ENCODE data around the gene TMEM30B.

The TMEM30B gene

DNA sequence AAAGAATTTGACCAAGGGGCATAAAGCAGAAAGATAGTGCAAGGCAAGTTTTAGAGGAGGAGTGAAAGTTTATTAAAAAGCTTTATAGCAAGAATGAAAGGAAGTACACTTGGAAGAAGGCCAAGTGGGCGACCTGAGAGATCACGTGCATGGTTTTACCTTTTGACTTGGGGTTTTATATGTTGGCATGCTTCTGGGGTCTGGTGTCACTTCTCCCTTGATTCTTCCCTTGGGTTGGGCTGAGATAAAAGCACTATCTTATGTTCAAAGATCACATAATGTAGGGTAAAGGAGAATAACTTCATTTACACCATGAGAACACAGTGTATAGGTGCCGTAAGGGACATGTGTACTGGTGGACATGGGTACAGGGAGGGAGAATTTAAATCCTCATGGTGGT, 17.7 kb upstream of the TMEM30B start:
- no peaks in the 10 kb centered on the region for H3K79me2 ChIP-seq (ENCODE audit: insufficient read depth, low read length)
- H3K27me3 ChIP-seq (ENCODE audit: insufficient read depth, low read length) = no peaks in the 10 kb centered on the region
- H3K27ac ChIP-seq (ENCODE audit: low read depth, low read length, poor library complexity, severe bottlenecking) = no peak overlapping the region

DNA sequence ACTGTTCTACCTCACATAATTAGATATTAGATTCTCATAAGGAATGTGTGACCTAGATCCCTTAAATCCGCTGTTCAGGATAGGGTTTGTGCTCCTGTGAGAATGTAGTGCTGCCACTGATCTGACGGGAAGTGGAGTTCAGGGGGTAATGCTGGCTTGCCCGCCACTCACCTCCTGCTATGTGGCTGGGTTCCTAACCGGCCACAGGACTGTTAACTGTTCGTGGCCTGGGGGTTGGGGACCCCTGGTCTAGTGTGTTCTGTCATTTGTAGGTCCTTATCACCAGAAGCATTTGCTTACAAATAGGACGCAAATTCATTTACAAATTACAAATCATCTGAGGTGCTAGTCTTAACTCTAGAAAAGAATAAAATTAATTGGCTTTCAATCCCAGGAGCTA, 16.4 kb upstream of the TMEM30B start:
- Histone ChIP-seq H3K9me2 (ENCODE audit: low read depth, low read length) (no peaks in the 10 kb centered on the region), H3K4me1 (ENCODE audit: insufficient read depth, low read length, severe bottlenecking) (no peaks in the 10 kb centered on the region), H3K9me3 (ENCODE audit: low read length) (no peaks in the 10 kb centered on the region), H3K79me2 (ENCODE audit: insufficient read depth, low read length) (no peaks in the 10 kb centered on the region), H2AFZ (ENCODE audit: low read length) (no peak overlapping the region), H3K27me3 (ENCODE audit: insufficient read depth, low read length) (no peaks in the 10 kb centered on the region), H3K4me3 (ENCODE audit: low read depth, low read length, poor library complexity, severe bottlenecking) (no peak overlapping the region), H4K20me1 (ENCODE audit: insufficient read depth, low read length) (no peaks in the 10 kb centered on the region), H3K27ac (ENCODE audit: low read depth, low read length, poor library complexity, severe bottlenecking) (no peak overlapping the region), H3K36me3 (ENCODE audit: insufficient read depth, low read length) (no peaks in the 10 kb centered on the region), H3F3A (ENCODE audit: insufficient read depth, low read length) (no peaks in the 10 kb centered on the region), H3K9ac (ENCODE audit: low read length) (no peak overlapping the region), H3K4me2 (ENCODE audit: low read length) (no peak overlapping the region)
- TF ChIP-seq, protein P1, sequence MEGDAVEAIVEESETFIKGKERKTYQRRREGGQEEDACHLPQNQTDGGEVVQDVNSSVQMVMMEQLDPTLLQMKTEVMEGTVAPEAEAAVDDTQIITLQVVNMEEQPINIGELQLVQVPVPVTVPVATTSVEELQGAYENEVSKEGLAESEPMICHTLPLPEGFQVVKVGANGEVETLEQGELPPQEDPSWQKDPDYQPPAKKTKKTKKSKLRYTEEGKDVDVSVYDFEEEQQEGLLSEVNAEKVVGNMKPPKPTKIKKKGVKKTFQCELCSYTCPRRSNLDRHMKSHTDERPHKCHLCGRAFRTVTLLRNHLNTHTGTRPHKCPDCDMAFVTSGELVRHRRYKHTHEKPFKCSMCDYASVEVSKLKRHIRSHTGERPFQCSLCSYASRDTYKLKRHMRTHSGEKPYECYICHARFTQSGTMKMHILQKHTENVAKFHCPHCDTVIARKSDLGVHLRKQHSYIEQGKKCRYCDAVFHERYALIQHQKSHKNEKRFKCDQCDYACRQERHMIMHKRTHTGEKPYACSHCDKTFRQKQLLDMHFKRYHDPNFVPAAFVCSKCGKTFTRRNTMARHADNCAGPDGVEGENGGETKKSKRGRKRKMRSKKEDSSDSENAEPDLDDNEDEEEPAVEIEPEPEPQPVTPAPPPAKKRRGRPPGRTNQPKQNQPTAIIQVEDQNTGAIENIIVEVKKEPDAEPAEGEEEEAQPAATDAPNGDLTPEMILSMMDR (IDR thresholded peaks at IDR 0.05; ENCODE audit: low read length) = no peak
- TF ChIP-seq EZH2 (IDR thresholded peaks at IDR 0.05; ENCODE audit: borderline replicate concordance, low read length) = no peak

More for the DNA sequence above, 17.7 kb upstream of the TMEM30B start:
- Histone ChIP-seq H2AFZ (ENCODE audit: low read length) (no peak overlapping the region), H3K4me2 (ENCODE audit: low read length) (no peak overlapping the region), H3F3A (ENCODE audit: insufficient read depth, low read length) (no peaks in the 10 kb centered on the region), H3K9ac (ENCODE audit: low read length) (no peak overlapping the region), H4K20me1 (ENCODE audit: insufficient read depth, low read length) (no peaks in the 10 kb centered on the region), H3K36me3 (ENCODE audit: insufficient read depth, low read length) (no peaks in the 10 kb centered on the region), H3K4me3 (ENCODE audit: low read depth, low read length, poor library complexity, severe bottlenecking) (no peak overlapping the region), H3K9me3 (ENCODE audit: low read length) (no peaks in the 10 kb centered on the region), H3K4me1 (ENCODE audit: insufficient read depth, low read length, severe bottlenecking) (no peaks in the 10 kb centered on the region), H3K9me2 (ENCODE audit: low read depth, low read length) (no peaks in the 10 kb centered on the region)
- TF ChIP-seq EZH2 (IDR thresholded peaks at IDR 0.05; ENCODE audit: borderline replicate concordance, low read length) = no peak

DNA sequence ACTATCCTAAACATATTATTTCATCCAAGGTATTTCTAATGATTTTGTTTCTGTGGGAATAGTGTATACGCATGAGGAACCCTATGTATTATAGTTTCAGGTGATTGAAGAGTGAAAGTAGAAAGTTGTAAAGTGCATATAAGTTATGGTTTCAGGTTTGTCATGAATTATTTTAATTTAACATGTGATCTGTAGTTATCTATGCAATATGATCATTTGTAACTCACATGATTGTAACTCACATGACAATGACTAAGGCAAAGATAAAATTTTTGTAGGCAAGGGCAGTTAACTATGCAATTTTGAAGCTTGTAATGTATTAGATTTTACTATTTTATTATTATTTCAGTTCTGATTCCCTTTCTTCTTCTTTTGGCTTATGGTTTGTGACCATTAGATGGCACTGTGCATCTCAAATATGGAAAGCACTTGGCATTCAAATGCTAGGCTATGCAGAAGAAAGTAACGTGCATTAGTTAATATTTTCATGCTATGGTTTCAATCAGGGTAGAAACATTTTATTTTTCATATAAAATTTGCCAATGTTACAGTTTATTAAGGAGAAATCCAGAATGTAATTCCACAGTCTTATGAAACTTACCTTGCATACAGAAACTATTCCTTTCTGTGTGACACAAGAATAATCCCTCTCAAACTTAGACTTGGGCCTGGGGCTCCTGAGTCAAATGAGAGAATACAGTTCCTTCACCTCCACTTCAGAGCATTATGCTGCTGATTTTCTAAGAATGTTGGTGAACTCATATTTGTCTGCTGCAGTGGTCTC, 15.8 kb upstream of the TMEM30B start:
- H3K27me3 ChIP-seq (ENCODE audit: insufficient read depth, low read length) = no peaks in the 10 kb centered on the region
- no peak overlapping the region for H3K4me3 ChIP-seq (ENCODE audit: low read depth, low read length, poor library complexity, severe bottlenecking)
- H3K4me2 ChIP-seq (ENCODE audit: low read length) = no peak overlapping the region
- no peak overlapping the region for H3K9ac ChIP-seq (ENCODE audit: low read length)
- no peak overlapping the region for H2AFZ ChIP-seq (ENCODE audit: low read length)
- no peaks in the 10 kb centered on the region for H3K36me3 ChIP-seq (ENCODE audit: insufficient read depth, low read length)
- no peaks in the 10 kb centered on the region for H4K20me1 ChIP-seq (ENCODE audit: insufficient read depth, low read length)
- no peaks in the 10 kb centered on the region for H3K9me3 ChIP-seq (ENCODE audit: low read length)
- no peaks in the 10 kb centered on the region for H3K4me1 ChIP-seq (ENCODE audit: insufficient read depth, low read length, severe bottlenecking)
- H3K79me2 ChIP-seq (ENCODE audit: insufficient read depth, low read length) = no peaks in the 10 kb centered on the region
- no peaks in the 10 kb centered on the region for H3F3A ChIP-seq (ENCODE audit: insufficient read depth, low read length)
- H3K9me2 ChIP-seq (ENCODE audit: low read depth, low read length) = no peaks in the 10 kb centered on the region
- no peak for TF ChIP-seq EZH2 (IDR thresholded peaks at IDR 0.05; ENCODE audit: borderline replicate concordance, low read length)
- TF ChIP-seq, protein P1 (IDR thresholded peaks at IDR 0.05; ENCODE audit: low read length) = peak; percentile 62
- no peak overlapping the region for H3K27ac ChIP-seq (ENCODE audit: low read depth, low read length, poor library complexity, severe bottlenecking)

DNA sequence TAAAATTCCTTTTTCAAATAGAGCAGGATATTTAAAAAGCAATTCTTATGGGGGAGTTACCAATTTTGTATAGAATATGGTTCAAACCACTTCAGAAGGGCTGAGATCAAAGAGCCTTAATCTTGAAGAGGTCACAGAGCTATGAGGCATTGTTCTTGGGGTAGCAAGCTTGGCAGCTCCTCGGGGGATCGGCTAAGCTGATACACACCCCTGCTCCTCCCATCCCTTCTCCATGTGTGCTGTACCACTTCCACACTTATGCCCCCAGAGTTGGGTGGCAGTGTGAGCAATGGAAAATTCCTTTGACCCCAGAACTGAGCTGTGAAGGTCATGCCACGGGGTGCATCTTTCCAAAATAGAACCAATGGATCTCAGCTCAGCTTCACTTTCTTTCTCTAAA, 15.0 kb upstream of the TMEM30B start:
- H3K9me2 ChIP-seq (ENCODE audit: low read depth, low read length) = no peaks in the 10 kb centered on the region
- no peaks in the 10 kb centered on the region for H3K79me2 ChIP-seq (ENCODE audit: insufficient read depth, low read length)
- no peak overlapping the region for H3K27ac ChIP-seq (ENCODE audit: low read depth, low read length, poor library complexity, severe bottlenecking)
- TF ChIP-seq EZH2 (IDR thresholded peaks at IDR 0.05; ENCODE audit: borderline replicate concordance, low read length) = no peak
- TF ChIP-seq, protein P1 (IDR thresholded peaks at IDR 0.05; ENCODE audit: low read length) = no peak
- H3K4me1 ChIP-seq (ENCODE audit: insufficient read depth, low read length, severe bottlenecking) = no peaks in the 10 kb centered on the region
- no peak overlapping the region for H2AFZ ChIP-seq (ENCODE audit: low read length)
- no peaks in the 10 kb centered on the region for H3K36me3 ChIP-seq (ENCODE audit: insufficient read depth, low read length)
- no peak overlapping the region for H3K4me3 ChIP-seq (ENCODE audit: low read depth, low read length, poor library complexity, severe bottlenecking)
- H3F3A ChIP-seq (ENCODE audit: insufficient read depth, low read length) = no peaks in the 10 kb centered on the region
- no peak overlapping the region for H3K4me2 ChIP-seq (ENCODE audit: low read length)
- no peaks in the 10 kb centered on the region for H4K20me1 ChIP-seq (ENCODE audit: insufficient read depth, low read length)
- H3K9ac ChIP-seq (ENCODE audit: low read length) = no peak overlapping the region
- H3K9me3 ChIP-seq (ENCODE audit: low read length) = no peaks in the 10 kb centered on the region
- H3K27me3 ChIP-seq (ENCODE audit: insufficient read depth, low read length) = no peaks in the 10 kb centered on the region

Data from OCI-LY1 (cell line).